Aorta (tissue), 5 donors: ENCODE data around the gene MTRR. TPM values are rescaled to one million over a fixed set of nuclear protein-coding genes. Genes with fewer than 3 reads are reported as not detected.

ENCODE experiments used
- ATAC-seq: fragments of 200-7000 bp; cut with Tn5 transposase; one replicate; pipeline ENCODE4 v1.9.1; 2022; ENCODE audit warnings: moderate library complexity; ENCODE audit not compliant: low FRiP score
- DNase-seq, 2 donors: peaks; one replicate each; pipeline ENCODE4 v3.0.0-alpha.2; 2020
- H3K27ac ChIP-seq, 2 donors: one replicate each; pipeline ENCODE4 v1.5.1; 2013; ENCODE audit warnings: low read length in 2 of 2, mild to moderate bottlenecking in 2 of 2, moderate library complexity in 2 of 2, control low read depth in 1 of 2, inconsistent platforms in 1 of 2, low read depth in 1 of 2
- H3K27me3 ChIP-seq, 2 donors: one replicate each; pipeline ENCODE4 v1.6.1; 2013; ENCODE audit warnings: control low read depth in 1 of 2, low read length in 1 of 2, mild to moderate bottlenecking in 1 of 2, moderate library complexity in 1 of 2; ENCODE audit not compliant: insufficient read depth in 2 of 2, control insufficient read depth in 1 of 2
- H3K36me3 ChIP-seq, 2 donors: one replicate each; pipeline ENCODE4 v1.6.1; 2013; ENCODE audit warnings: control low read depth in 1 of 2, low read length in 1 of 2, mild to moderate bottlenecking in 1 of 2; ENCODE audit not compliant: insufficient read depth in 2 of 2, control insufficient read depth in 1 of 2
- H3K4me1 ChIP-seq, 2 donors: one replicate each; pipeline ENCODE4 v1.6.1; 2013; ENCODE audit warnings: low read length in 2 of 2, control low read depth in 1 of 2, mild to moderate bottlenecking in 1 of 2, moderate library complexity in 1 of 2; ENCODE audit not compliant: insufficient read depth in 2 of 2, control insufficient read depth in 1 of 2
- H3K4me3 ChIP-seq, 2 donors: one replicate each; pipeline ENCODE4 v1.5.1; 2013; ENCODE audit warnings: low read length in 2 of 2, control low read depth in 1 of 2, mild to moderate bottlenecking in 1 of 2
- H3K9me3 ChIP-seq: one replicate; pipeline ENCODE4 v1.6.1; 2013; ENCODE audit warnings: mild to moderate bottlenecking, low read length; ENCODE audit not compliant: control insufficient read depth
- WGBS, 2 donors: extraction: QIAGEN DNeasy Blood & Tissue Kit; methylation state at CpG; one replicate each; pipeline ENCODE4 v1.1.7; 2013; 5-methylcytosine and 5-hydroxymethylcytosine counted together
- intact Hi-C, 2 donors: fragments of 100-400 bp; cut with DNase I; formaldehyde crosslinking; loops; one replicate each; pipeline versions ENCODE4 v1.14.2 to v1.15.0; 2022
- polyA plus RNA-seq, 2 donors: library from polyadenylated mRNA; stranded (reverse); fragments of 200-250 nt; gene quantifications; one replicate each; pipeline ENCODE4 v1.2.3, GENCODE V29; 2013
- total RNA-seq, 2 donors: library from RNA; stranded (reverse); fragmentation: NEBNext Ultra II Directional; extraction: Animal tissue kit (Norgen Biotek cat#: 25700); gene quantifications; one replicate each; pipeline ENCODE4 v1.2.1, GENCODE V29; 2021
- donor health status: healthy with polysubstance abuse.
- donor health status: Bipolar disorder and iron deficiency.
- donor health status: DM: no; HTN: no; CAD: no.
- donor health status: DM: no; HTN: no; CAD: no.
- donor health status: DM: yes; HTN: yes; CAD: no.

MTRR gene
- total and polyA plus RNA-seq, 4 donors, result 16.2 to 45.5 (median 29.4) TPM

- Histone ChIP-seq H3K4me1 (no peaks in the 10 kb centered on the region), H3K27ac (no peak overlapping the region), H3K4me3 (no peak overlapping the region), H3K27me3 (no peaks in the 10 kb centered on the region), H3K36me3 (peaks cover 3 to 6% of the 10 kb centered on the region in 2 donors), H3K9me3 (no peaks in the 10 kb centered on the region)
- ATAC-seq (no peak), DNase-seq (no peak)
- intact Hi-C loops, result no loop called here
Observed at GRCh38 chr5:7878381-7878873, 9.5 kb downstream of the MTRR start.

- ATAC-seq (no peak), DNase-seq (no peak)
- H3K27ac ChIP-seq, result no peak overlapping the region
- no peaks in the 10 kb centered on the region for H3K9me3 ChIP-seq
- H3K27me3 ChIP-seq, result no peaks in the 10 kb centered on the region
- no peak overlapping the region for H3K4me3 ChIP-seq
- intact Hi-C loops, result no loop called here
- H3K36me3 ChIP-seq, result peaks cover 6 to 7% of the 10 kb centered on the region in 2 donors
- no peaks in the 10 kb centered on the region for H3K4me1 ChIP-seq
- 91 to 96% methylated on average over 4 of the region's 4 CpGs for WGBS, 2 donors
Observed at GRCh38 chr5:7881091-7881490, 12.1 kb downstream of the MTRR start.

- no peak for DNase-seq
- Histone ChIP-seq H3K4me1 (no peaks in the 10 kb centered on the region), H3K9me3 (no peaks in the 10 kb centered on the region), H3K27me3 (no peaks in the 10 kb centered on the region), H3K4me3 (no peak overlapping the region), H3K36me3 (peaks cover 6 to 7% of the 10 kb centered on the region in 2 donors), H3K27ac (no peak overlapping the region)
- no peak for ATAC-seq
- WGBS, 2 donors, result 88 to 90% methylated on average over 2 of the region's 2 CpGs
- intact Hi-C loops, result no loop called here
Observed at GRCh38 chr5:7881816-7882215, 12.9 kb downstream of the MTRR start.

GRCh38 chr5:7882926-7883325, 14.0 kb downstream of the MTRR start:
- Histone ChIP-seq H3K27ac (no peak overlapping the region), H3K36me3 (peaks cover 6 to 7% of the 10 kb centered on the region in 2 donors), H3K4me1 (no peaks in the 10 kb centered on the region), H3K9me3 (no peaks in the 10 kb centered on the region), H3K4me3 (no peak overlapping the region), H3K27me3 (no peaks in the 10 kb centered on the region)
- 72 to 75% methylated on average over 4 of the region's 4 CpGs for WGBS, 2 donors
- no peak for ATAC-seq
- DNase-seq, result no peak
- intact Hi-C loops, result no loop called here

GRCh38 chr5:7884491-7885267, 15.7 kb downstream of the MTRR start:
- Histone ChIP-seq H3K9me3 (no peaks in the 10 kb centered on the region), H3K36me3 (peaks cover 2 to 7% of the 10 kb centered on the region in 2 donors), H3K27me3 (no peaks in the 10 kb centered on the region), H3K4me1 (no peaks in the 10 kb centered on the region), H3K4me3 (no peak overlapping the region), H3K27ac (no peak overlapping the region)
- DNase-seq, result no peak
- WGBS, 2 donors, result 77 to 86% methylated on average over 5 of the region's 5 CpGs
- ATAC-seq, result no peak
- intact Hi-C loops, result no loop called here

GRCh38 chr5:7886849-7887475, 18.0 kb downstream of the MTRR start:
- DNase-seq (no peak), ATAC-seq (no peak)
- Histone ChIP-seq H3K4me3 (no peak overlapping the region), H3K9me3 (no peaks in the 10 kb centered on the region), H3K36me3 (peaks cover 0 to 12% of the 10 kb centered on the region in 2 donors), H3K4me1 (no peaks in the 10 kb centered on the region), H3K27ac (no peak overlapping the region), H3K27me3 (no peaks in the 10 kb centered on the region)
- WGBS, 2 donors, result 58 to 59% methylated on average over 7 of the region's 7 CpGs
- intact Hi-C loops, result no loop called here

- intact Hi-C loops, result no loop called here
- no peaks in the 10 kb centered on the region for H3K4me1 ChIP-seq
- H3K4me3 ChIP-seq, result no peak overlapping the region
- no peaks in the 10 kb centered on the region for H3K27me3 ChIP-seq
- DNase-seq, result no peak
- peaks cover 0 to 12% of the 10 kb centered on the region in 2 donors for H3K36me3 ChIP-seq
- no peak for ATAC-seq
- WGBS, 2 donors, result 96 to 97% methylated on average over 9 of the region's 9 CpGs
- H3K27ac ChIP-seq, result no peak overlapping the region
- H3K9me3 ChIP-seq, result no peaks in the 10 kb centered on the region
Observed at GRCh38 chr5:7888901-7889300, 20.0 kb downstream of the MTRR start.

GRCh38 chr5:7894439-7894838, 25.5 kb downstream of the MTRR start:
- Histone ChIP-seq H3K4me3 (no peak overlapping the region), H3K4me1 (no peaks in the 10 kb centered on the region), H3K36me3 (peaks cover 3 to 14% of the 10 kb centered on the region in 2 donors), H3K27ac (no peak overlapping the region), H3K9me3 (no peaks in the 10 kb centered on the region), H3K27me3 (no peaks in the 10 kb centered on the region)
- ATAC-seq (no peak), DNase-seq (no peak)
- 83 to 85% methylated on average over 5 of the region's 5 CpGs for WGBS, 2 donors
- intact Hi-C loops, result no loop called here

- H3K4me1 ChIP-seq, result no peaks in the 10 kb centered on the region
- no peak for ATAC-seq
- peaks cover 3 to 10% of the 10 kb centered on the region in 2 donors for H3K36me3 ChIP-seq
- H3K9me3 ChIP-seq, result no peaks in the 10 kb centered on the region
- no peak for DNase-seq
- H3K27ac ChIP-seq, result no peak overlapping the region
- no peak overlapping the region for H3K4me3 ChIP-seq
- 86 to 88% methylated on average over 2 of the region's 2 CpGs for WGBS, 2 donors
- H3K27me3 ChIP-seq, result no peaks in the 10 kb centered on the region
- intact Hi-C loops, result no loop called here
Observed at GRCh38 chr5:7894860-7895259, 25.9 kb downstream of the MTRR start.
